AG04449 (cell line): Measurements from ENCODE around the gene SYTL3.

Experiments
- CTCF ChIA-PET: fragments of 350-600 bp; formaldehyde crosslinking; extraction: SDS; loops from one replicate; lab custom pipeline; 2021; ENCODE audit warnings: antibody characterized with exemption; lab: Yijun Ruan, JAX
- POLR2A ChIA-PET: fragments of 400-600, 350-600 bp; formaldehyde crosslinking; extraction: SDS; loops from one replicate; lab custom pipeline; 2020; ENCODE audit warnings: antibody characterized with exemption, inconsistent platforms; lab: Yijun Ruan, JAX
- DNase-seq: peaks from one replicate; pipeline ENCODE4 v3.0.0-alpha.2; 2010; ENCODE audit warnings: low read depth, low spot score
- H3K4me3 ChIP-seq: 2 replicates; pipeline ENCODE4 v1.5.1; 2011; ENCODE audit warnings: low read depth, mild to moderate bottlenecking, control low read depth, low read length
- TF ChIP-seq, protein P1 (sequence below): IDR thresholded peaks from one replicate; pipeline ENCODE4 v1.5.1; 2011; ENCODE audit warnings: mild to moderate bottlenecking, moderate library complexity, low read length, control low read depth, inconsistent platforms; ENCODE audit not compliant: insufficient read depth; ENCODE audit errors: missing control alignments

Gene SYTL3

DNA sequence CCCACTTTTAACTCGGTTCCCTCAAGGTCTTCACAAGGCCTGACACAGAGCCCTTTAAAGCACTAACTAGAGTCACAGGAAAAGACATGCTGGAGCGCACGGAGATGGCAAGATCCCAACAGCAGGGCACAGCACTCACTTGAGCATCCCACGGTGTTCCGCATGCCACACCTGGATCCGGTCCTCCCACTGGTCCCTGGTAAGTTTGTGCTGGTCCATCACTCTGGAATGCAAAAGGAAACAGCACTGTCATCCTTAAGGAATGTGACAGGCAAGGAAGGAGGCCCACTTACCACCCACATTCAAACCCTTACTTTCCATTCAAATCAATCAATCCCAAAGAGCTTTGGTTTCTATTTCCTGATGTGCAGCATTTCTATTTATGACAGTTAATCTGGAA lies 134.7 kb downstream of the SYTL3 start:
- DNase-seq, result no peak
- TF ChIP-seq, protein P1, sequence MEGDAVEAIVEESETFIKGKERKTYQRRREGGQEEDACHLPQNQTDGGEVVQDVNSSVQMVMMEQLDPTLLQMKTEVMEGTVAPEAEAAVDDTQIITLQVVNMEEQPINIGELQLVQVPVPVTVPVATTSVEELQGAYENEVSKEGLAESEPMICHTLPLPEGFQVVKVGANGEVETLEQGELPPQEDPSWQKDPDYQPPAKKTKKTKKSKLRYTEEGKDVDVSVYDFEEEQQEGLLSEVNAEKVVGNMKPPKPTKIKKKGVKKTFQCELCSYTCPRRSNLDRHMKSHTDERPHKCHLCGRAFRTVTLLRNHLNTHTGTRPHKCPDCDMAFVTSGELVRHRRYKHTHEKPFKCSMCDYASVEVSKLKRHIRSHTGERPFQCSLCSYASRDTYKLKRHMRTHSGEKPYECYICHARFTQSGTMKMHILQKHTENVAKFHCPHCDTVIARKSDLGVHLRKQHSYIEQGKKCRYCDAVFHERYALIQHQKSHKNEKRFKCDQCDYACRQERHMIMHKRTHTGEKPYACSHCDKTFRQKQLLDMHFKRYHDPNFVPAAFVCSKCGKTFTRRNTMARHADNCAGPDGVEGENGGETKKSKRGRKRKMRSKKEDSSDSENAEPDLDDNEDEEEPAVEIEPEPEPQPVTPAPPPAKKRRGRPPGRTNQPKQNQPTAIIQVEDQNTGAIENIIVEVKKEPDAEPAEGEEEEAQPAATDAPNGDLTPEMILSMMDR, result no peak
- no peak overlapping the region for H3K4me3 ChIP-seq
- ChIA-PET CTCF (interaction anchor here (0.9 to 1.5 kb wide), 5 partner anchors 9 to 350 kb away, joined by 3 to 6 read pairs (median 3); no protein-coding TSS in a partner anchor), POLR2A (no interaction called here)

DNA sequence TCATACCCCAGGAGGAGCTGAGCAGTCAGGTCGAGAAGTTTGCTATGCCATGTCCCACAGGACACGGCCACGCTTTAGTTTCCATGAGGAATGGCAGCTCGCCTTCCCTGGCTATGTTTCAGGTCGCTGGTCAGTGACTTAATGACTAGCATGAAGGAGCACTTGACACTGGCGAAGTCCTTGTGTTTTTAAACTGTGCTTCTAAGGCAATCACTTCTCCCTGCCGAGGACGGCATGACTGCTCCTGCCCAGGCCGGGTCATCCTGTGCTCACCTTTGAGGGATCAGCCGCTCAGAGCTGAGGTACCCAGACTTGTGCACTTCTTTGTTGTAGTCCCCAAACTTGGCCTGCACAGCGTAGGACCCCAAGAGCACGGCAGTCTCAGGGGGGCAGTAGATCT lies 135.2 kb downstream of the SYTL3 start:
- no peak overlapping the region for H3K4me3 ChIP-seq
- ChIA-PET POLR2A (no interaction called here), CTCF (interaction anchor here (0.7 to 2.0 kb wide), 8 partner anchors 8 to 349 kb away, joined by 3 to 6 read pairs (median 4); no protein-coding TSS in a partner anchor)
- no peak for DNase-seq
- TF ChIP-seq, protein P1, result no peak

DNA sequence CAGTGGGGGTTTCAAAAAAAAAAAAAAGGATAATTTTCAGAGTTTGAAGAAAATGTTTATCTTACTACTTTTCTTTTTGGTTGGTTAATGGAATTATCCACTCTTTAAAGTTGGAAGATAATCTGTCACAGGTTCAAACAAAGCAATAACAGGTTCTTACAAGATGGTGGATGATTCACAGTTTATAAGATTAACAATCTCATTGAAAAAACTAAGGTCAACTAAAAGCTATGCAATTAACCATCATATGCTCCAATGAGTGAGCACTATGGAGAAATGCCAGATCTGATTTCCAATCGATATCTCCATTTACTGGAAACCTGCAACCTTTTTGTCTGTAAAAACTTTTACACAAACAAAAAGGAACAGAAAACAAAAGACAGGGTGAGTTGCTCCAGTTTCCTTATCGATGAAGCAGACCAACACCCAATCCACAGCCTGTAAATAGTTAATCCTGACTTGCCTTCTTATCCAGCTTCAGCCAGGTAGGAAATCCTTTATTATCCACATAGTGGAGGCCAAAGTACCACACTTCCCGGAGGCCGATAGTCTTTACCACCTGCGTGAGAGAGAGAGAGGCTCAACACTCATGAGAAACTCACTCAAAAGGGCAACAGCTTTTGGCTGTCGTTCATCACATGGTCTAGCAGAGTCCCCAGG lies 136.9 kb downstream of the SYTL3 start:
- H3K4me3 ChIP-seq, result no peak overlapping the region
- TF ChIP-seq, protein P1, result no peak
- DNase-seq, result no peak
- ChIA-PET CTCF (interaction anchor here (1.0 to 2.0 kb wide), 4 partner anchors 81 to 186 kb away, joined by 3 to 6 read pairs (median 4); no protein-coding TSS in a partner anchor), POLR2A (interaction anchor here (0.6 kb wide), 1 partner anchor 17 kb away, joined by 3 read pairs; no protein-coding TSS in a partner anchor)

DNA sequence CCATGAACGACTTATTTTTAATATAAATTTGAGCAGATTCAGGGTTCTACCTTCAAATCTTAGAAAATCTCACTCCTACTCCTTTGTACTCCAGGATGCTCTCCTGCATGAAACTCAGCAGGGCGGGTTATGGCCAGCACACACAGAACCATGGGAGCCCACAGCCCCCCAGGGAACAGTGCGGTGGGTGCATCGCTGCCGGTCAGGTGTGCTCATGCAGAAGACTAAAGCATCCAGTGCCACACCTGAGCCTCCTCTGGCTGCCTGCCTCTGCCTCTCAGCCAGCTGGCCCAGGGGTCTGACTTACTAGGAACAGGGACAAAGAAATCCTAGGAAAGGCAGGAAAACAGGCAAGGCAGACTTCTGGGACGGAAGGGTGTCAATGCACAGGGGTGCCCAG lies 137.5 kb downstream of the SYTL3 start:
- POLR2A ChIA-PET, result interaction anchor here (0.6 kb wide), 1 partner anchor 17 kb away, joined by 3 read pairs; no protein-coding TSS in a partner anchor
- CTCF ChIA-PET, result interaction anchor here (1.3 kb wide), 1 partner anchor 185 kb away, joined by 6 read pairs; no protein-coding TSS in a partner anchor
- TF ChIP-seq, protein P1, result no peak
- DNase-seq, result no peak
- no peak overlapping the region for H3K4me3 ChIP-seq

DNA sequence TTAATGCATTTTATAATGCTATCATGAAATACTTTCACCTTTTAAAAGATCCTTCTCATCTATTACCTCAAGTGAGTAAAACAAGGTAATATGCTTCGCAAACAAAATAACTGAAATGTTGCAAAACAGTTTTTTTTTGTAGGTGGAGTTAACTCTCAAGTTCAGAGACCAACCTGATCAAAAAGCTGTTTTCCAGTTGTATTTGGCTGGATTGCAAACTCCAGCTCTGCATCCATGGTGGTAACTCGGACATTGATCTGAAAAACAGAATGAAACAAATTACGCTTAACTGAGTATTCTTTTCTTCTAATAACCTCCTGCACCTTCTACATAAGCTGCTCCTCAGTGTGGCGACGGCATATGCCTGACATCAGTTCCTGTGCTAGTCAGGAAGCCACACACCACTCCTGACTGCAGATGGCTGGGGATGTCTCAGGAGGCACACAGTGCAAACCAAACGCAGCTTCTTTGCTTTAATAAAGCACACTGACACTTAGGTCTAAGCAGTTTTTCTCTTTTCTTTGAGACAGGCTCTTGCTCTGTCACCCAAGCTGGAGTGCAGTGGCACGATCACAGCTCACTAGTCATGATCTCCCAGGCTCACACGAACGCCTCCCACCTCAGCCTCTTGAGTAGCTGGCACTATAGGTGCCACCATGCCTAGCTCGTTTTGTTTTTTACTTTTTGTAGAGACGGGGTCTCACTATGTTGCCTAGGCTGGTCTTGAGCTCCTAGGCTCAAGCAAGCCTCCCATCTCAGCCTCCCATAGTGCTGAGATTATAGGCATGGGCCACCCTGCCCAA lies 139.5 kb downstream of the SYTL3 start:
- TF ChIP-seq, protein P1, result no peak
- H3K4me3 ChIP-seq, result no peak overlapping the region
- CTCF ChIA-PET, result interaction anchor here (0.8 to 12.3 kb wide), 4 partner anchors 9 to 220 kb away, joined by 3 to 132 read pairs (median 4); no protein-coding TSS in a partner anchor
- DNase-seq, result no peak
- POLR2A ChIA-PET, result interaction anchor here (0.8 kb wide), 1 partner anchor 184 kb away, joined by 3 read pairs; no protein-coding TSS in a partner anchor
